Measurements from ENCODE around the gene TAF11L8. TPM values are rescaled to one million over a fixed set of nuclear protein-coding genes. Genes with fewer than 3 reads are reported as not detected.
"Not testable (repeated sequence)": the region's sequence is repeated elsewhere in the genome, so short reads cannot be mapped to it uniquely, and the experiment has no call there.

Gene TAF11L8
- total RNA-seq: not detected
- long read RNA-seq: 0 reads

DNA sequence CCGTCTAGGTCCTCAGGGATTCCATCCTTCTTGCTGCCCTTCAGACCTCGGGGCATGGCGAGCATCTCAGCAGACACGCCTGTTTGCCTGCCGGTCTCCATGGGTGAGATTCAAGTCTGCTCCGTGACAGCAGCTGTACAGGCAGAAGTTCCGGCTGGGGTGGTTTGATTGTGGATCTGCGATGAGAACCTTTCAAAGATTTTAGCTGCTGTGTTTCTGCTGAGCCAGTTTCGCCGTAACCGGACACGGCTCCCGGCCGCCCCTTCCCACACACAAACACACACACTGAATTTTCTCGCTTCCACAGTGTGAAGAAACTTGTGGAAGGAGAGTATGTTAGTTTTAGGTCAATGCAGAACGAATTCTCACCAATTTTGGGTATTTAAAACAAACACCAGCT, at the start of gene TAF11L8:
Gene TAF11L8 (minus strand): TSS at position 101 of the 400 bp plus-strand sequence.
- ATAC-seq; intact Hi-C loops (cut with DNase I): not testable (repeated sequence)

DNA sequence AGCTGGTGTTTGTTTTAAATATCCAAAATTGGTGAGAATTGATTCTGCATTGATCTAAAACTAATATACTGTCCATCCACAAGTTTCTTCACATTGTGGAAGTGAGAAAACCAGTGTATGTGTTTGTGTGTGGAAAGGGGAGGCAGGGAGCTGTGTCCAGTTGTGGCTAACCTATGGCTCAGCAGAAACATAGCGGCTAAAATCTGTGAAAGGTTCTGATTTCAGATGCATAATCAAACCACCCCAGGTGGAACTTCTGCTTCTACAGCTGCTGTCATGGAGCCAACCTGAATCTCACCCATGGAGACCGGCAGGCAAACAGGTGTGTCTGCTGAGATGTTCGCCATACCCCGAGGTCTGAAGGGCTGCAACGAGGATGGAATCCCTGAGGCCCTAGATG, 43.4 kb upstream of the TAF11L8 start, which contains the start of gene TAF11L14:
Gene TAF11L14 (plus strand): TSS at position 301 of the 400 bp plus-strand sequence.
- DNase-seq (no peak), ATAC-seq (no peak)
- intact Hi-C loops (cut with DNase I): no loop called here

More for the DNA sequence above, at the start of gene TAF11L8:
- DNase-seq: not testable (repeated sequence)

DNA sequence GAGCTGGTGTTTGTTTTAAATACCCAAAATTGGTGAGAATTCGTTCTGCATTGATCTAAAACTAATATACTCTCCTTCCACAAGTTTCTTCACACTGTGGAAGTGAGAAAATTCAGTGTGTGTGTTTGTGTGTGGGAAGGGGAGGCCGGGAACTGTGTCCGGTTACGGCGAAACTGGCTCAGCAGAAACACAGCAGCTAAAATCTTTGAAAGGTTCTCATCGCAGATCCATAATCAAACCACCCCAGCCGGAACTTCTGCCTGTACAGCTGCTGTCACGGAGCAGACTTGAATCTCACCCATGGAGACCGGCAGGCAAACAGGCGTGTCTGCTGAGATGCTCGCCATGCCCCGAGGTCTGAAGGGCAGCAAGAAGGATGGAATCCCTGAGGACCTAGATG, 41.0 kb upstream of the TAF11L8 start, which contains the start of gene TAF11L13:
Gene TAF11L13 (plus strand): TSS at position 301 of the 400 bp plus-strand sequence.
- DNase-seq; ATAC-seq; intact Hi-C loops (cut with DNase I): not testable (repeated sequence)

DNA sequence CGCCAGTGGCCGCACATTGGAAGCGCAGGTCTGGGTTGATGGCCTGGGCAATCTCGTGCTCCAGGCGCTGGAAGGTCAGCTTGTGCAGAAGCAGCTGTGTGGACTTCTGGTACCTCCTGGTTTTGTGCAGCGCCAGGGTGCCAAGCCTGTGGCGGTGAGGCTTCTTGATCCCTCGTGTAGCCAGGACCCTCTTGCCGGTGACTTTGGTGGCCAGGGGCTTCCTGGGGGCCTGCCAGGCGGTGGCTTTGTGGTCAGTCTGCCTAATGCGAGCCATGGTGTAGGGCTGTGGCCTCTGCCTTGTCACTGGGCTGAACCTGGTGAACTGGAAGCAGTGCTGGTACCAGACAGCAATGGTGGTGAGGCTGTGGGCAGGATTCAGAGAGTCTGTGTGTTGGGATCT, 34.9 kb upstream of the TAF11L8 start:
- DNase-seq: no peak
- ATAC-seq: no peak
- intact Hi-C loops (cut with DNase I): no loop called here

DNA sequence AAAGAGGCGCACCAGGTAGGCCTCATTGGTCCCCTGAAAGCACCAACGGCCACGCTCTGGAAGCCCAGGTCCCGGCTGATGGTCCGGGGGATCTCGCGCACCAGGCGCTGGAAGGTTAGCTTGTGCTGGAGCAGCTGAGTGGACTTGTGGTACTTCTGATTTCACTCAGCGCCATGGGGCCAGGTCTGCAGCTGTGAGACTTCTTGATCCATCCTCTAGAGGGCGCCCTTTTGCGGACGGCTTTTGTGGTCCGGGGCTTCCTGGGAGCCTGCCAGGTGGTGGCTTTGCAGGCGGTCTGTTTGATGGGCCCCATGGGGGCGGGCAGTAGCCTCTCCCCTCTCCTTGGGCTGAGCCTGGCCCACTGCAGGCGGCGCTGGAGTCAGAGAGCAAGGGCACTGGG, 29.9 kb upstream of the TAF11L8 start:
- ATAC-seq (no peak), DNase-seq (no peak)
- intact Hi-C loops (cut with DNase I): no loop called here

DNA sequence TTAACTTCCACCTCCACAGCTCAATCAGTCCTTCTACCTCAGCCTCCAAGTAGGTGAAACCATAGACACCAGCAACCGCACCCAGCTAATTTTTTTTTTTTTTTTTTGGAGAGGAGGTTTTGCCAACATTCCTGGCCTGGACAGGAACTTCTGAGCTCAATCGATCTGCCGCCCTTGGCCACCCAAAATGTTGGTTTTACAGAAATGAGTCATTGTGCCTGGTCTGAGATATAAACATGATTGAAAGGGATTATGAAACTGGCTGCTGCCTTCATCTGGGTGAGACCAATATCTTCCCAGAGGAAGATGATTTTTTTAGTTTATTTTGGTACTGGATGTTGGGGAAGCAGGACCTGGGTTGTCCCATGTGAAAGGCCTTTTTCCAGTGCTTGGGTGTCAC, 28.6 kb upstream of the TAF11L8 start:
- ATAC-seq: no peak
- DNase-seq: no peak
- intact Hi-C loops (cut with DNase I): no loop called here

DNA sequence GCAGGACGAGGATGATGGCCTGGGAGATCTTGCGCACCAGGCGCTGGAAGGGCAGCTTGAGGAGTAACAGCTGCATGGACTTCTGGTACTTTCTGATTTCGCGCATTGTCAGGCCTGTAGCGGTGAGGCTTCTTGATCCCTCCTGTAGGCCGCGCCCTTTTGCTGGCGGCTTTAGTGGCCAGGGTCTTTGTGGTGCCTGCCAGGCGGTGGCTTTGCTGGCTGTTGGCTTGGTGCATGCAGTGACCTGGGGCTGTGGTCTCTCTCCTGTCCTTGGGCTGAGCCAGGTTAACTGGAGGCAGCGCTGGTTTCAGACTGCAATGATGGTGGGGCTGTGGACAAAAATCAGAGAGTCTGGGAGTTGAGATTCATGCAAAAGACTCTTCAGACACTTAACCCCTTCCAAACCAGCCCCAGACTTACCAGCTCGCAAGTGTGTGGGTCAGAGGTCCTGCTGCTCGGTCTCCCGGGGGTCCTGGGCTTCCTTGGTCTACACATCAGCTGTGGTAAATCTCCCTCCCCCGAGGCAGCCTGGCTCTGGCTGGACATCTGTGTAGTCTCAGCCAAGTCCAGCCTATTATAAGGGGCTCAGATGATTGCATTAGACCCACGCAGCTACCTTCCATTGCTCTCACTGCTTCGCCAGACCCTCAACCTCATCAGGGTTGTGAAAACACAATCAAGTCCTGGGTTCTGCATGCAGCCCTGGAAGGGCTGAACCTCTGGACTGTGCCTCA, 24.3 kb upstream of the TAF11L8 start:
- intact Hi-C loops (cut with DNase I): no loop called here
- no peak for ATAC-seq
- no peak for DNase-seq

DNA sequence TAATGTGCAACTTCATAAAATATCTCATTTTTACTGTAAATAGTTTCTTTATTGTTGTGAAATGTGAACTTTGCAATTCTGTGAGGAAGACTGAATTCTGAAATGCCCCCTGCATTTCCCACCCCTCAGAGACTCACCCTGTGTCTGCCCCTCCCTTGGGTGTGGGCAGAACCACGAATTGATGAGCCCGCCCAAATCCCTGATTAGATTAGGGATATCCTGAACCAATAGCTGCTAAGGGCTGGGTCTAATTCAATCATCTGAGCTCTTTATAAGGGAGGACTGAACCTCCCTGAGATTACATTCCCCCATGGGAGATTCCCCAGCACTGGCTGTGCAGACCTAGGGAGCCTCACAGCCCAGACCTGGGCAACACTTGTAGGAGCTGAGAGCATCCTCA, 19.3 kb upstream of the TAF11L8 start, which contains the start of gene TAF11L12:
Gene TAF11L12 (plus strand): TSS at position 301 of the 400 bp plus-strand sequence.
- intact Hi-C loops (cut with DNase I); DNase-seq: not testable (repeated sequence)

DNA sequence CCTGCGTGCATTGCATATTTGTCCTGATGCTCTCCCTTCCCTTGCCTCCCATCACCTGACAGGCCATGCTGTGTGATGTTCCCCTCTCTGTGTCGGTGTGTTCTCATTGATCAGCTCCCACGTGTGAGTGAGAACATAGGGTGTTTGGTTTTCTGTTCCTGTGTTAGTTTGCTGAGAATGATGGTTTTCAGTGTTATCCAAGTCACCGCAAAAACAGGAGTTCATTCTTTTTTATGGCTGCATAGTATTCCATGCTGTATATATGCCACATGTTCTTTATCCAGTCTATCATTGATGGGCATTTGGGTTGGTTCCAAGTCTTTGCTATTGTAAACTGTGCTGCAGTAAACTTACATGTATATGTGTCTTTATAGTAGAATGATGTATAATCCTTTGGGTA, 16.7 kb upstream of the TAF11L8 start:
- DNase-seq; ATAC-seq; intact Hi-C loops (cut with DNase I): not testable (repeated sequence)

More for the DNA sequence above, 19.3 kb upstream of the TAF11L8 start, which contains the start of gene TAF11L12:
- ATAC-seq: not testable (repeated sequence)

DNA sequence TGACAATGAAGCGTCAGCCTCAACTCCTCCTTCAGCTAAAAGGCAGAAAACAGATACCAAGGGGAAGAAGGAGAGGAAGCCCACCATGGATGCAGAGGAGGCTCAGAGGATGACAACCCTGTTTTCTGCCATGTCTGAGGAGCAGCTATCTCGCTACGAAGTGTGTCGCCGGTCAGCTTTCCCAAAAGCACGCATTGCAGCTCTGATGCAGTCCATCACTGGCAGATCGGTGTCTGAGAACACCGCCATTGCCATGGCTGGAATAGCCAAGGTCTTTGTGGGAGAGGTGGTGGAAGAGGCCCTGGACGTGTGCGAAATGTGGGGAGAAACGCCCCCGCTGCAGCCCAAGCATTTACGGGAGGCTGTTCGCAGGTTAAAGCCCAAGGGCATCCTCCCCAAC, 14.2 kb upstream of the TAF11L8 start:
- ATAC-seq (no peak), DNase-seq (no peak)
- intact Hi-C loops (cut with DNase I): no loop called here

DNA sequence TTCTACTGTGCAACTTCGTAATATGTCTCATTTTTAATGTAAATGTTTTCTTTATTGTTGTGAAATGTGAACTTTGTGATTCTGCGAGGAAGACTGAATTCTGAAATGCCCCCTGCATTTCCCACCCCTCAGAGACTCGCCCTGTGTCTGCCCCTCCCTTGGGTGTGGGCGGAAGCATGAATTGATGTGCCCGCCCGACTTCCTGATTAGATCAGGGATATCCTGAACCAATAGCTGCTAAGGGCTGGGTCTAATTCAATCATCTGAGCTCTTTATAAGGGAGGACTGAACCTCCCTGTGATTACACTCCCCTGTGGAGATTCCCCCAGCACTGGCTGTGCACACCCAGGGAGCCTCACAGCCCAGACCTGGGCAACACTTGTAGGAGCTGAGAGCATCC, 13.1 kb upstream of the TAF11L8 start, which contains the start of gene TAF11L11:
Gene TAF11L11 (plus strand): TSS at position 304 of the 400 bp plus-strand sequence.
- intact Hi-C loops (cut with DNase I); DNase-seq; ATAC-seq: not testable (repeated sequence)

DNA sequence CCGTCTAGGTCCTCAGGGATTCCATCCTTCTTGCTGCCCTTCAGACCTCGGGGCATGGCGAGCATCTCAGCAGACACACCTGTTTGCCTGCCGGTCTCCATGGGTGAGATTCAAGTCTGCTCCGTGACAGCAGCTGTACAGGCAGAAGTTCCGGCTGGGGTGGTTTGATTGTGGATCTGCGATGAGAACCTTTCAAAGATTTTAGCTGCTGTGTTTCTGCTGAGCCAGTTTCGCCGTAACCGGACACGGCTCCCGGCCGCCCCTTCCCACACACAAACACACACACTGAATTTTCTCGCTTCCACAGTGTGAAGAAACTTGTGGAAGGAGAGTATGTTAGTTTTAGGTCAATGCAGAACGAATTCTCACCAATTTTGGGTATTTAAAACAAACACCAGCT, 7.0 kb upstream of the TAF11L8 start, which contains the start of gene TAF11L10:
Gene TAF11L10 (minus strand): TSS at position 101 of the 400 bp plus-strand sequence.
- ATAC-seq; intact Hi-C loops (cut with DNase I); DNase-seq: not testable (repeated sequence)

DNA sequence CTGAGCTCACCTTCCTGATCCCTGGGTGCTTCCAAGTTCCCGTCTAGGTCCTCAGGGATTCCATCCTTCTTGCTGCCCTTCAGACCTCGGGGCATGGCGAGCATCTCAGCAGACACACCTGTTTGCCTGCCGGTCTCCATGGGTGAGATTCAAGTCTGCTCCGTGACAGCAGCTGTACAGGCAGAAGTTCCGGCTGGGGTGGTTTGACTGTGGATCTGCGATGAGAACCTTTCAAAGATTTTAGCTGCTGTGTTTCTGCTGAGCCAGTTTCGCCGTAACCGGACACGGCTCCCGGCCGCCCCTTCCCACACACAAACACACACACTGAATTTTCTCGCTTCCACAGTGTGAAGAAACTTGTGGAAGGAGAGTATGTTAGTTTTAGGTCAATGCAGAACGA, 3.5 kb upstream of the TAF11L8 start, which contains the start of gene TAF11L9:
Gene TAF11L9 (minus strand): TSS at position 140 of the 400 bp plus-strand sequence.
- intact Hi-C loops (cut with DNase I); DNase-seq; ATAC-seq: not testable (repeated sequence)

DNA sequence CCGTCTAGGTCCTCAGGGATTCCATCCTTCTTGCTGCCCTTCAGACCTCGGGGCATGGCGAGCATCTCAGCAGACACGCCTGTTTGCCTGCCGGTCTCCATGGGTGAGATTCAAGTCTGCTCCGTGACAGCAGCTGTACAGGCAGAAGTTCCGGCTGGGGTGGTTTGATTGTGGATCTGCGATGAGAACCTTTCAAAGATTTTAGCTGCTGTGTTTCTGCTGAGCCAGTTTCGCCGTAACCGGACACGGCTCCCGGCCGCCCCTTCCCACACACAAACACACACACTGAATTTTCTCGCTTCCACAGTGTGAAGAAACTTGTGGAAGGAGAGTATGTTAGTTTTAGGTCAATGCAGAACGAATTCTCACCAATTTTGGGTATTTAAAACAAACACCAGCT, 5.1 kb downstream of the TAF11L8 start, which contains the start of gene TAF11L7:
Gene TAF11L7 (minus strand): TSS at position 101 of the 400 bp plus-strand sequence.
- DNase-seq; ATAC-seq; intact Hi-C loops (cut with DNase I): not testable (repeated sequence)

Other genes with a start within 250 kb of the TAF11L8 start
- not detected for gene TAF11L2, start 92.7 kb downstream of the TAF11L8 start, total RNA-seq
- gene TAF11L3, start 72.6 kb downstream of the TAF11L8 start, total RNA-seq: not detected
- gene TAF11L4, start 69.2 kb downstream of the TAF11L8 start, total RNA-seq: not detected
- gene TAF11L5, start 65.7 kb downstream of the TAF11L8 start, total RNA-seq: not detected
- gene TAF11L6, start 62.3 kb downstream of the TAF11L8 start, total RNA-seq: not detected
- gene TAF11L7, start 5.2 kb downstream of the TAF11L8 start, total RNA-seq: not detected
- not detected for gene TAF11L9, start 3.4 kb upstream of the TAF11L8 start, total RNA-seq
- gene TAF11L10, start 6.9 kb upstream of the TAF11L8 start, total RNA-seq: not detected
- gene TAF11L11, start 13.2 kb upstream of the TAF11L8 start, total RNA-seq: not detected
- gene TAF11L12, start 19.4 kb upstream of the TAF11L8 start, total RNA-seq: not detected
- gene TAF11L13, start 41.1 kb upstream of the TAF11L8 start, total RNA-seq: not detected
- gene TAF11L14, start 43.5 kb upstream of the TAF11L8 start, total RNA-seq: not detected

Measured in left cardiac atrium (tissue), 4 donors.